OCI-M1 (cell line): ENCODE results near the gene SRPK2.
"Not testable (repeated sequence)": the region's sequence is repeated elsewhere in the genome, so short reads cannot be mapped to it uniquely, and the experiment has no call there.

Source experiments
- DNase-seq: peaks from one replicate; lab custom pipeline; 2025; lab: John Stamatoyannopoulos, UW

The SRPK2 gene

GRCh38 chr7:105376908-105377533 is 11.7 kb downstream of the SRPK2 start:
- DNase-seq: peak; percentile 31

DNA sequence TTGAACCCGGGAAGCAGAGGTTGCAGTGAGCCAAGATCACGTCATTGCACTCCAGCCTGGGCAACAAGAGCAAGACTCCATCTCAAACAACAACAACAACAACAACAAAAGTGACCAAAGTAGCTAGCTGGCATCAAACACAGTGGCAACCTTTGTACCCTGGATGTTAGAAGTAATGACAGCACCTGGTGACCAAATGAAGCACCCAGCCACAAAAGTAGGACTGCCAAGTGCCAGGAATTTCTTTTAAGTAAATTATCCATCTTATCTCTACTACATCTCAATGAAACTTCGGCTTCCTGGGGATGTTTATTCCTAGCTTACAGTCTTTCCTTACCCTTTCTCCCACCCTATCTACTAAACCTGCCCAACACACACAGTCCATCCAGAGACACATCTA is 18.8 kb downstream of the SRPK2 start:
- DNase-seq: no peak

- no peak for DNase-seq
These were observed 21.3 kb downstream of the SRPK2 start for GRCh38 chr7:105367458-105367857.

DNA sequence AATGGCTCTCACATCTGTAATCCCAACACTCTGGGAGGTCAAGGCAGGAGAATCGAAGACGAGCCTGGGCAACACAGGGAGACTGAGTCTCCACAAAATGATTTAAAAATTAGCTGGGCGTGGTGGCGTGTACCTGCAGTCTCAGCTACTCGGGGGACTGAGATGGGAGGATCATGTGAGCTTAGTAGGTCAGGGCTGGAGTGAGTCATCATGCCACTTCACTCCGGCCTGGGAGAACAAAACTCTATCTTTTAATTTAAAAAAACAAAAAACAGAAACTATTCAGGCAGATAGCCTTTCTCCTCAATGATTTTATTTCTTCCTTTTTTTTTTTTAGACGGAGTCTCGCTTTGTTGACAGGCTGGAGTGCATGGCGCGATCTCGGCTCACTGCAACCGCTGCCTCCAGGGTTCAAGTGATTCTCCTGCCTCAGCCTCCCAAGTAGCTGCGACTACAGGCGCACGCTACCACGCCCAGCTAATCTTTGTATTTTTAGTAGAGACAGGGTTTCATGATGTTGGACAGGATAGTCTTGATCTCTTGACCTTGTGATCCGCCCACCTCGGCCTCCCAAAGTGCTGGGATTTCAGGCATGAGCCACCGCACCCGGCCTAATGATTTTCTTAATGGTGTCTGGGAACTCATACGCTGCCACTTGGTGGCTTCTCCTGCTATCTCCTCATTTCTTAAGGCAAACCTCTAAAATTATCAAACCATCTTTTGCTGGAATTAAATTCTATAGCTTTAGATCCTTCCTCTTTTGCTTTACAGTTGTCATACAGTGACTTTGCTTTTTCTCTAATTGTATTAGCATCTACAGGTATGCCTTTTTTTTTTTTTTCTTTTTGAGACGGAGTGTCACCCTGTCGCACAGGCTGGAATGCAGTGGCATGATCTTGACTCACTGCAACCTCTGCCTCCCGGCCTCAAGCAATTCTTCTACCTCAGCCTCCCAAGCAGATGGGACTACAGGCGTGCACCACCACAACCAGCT is 22.9 kb downstream of the SRPK2 start:
- peak; percentile 23 for DNase-seq

DNA sequence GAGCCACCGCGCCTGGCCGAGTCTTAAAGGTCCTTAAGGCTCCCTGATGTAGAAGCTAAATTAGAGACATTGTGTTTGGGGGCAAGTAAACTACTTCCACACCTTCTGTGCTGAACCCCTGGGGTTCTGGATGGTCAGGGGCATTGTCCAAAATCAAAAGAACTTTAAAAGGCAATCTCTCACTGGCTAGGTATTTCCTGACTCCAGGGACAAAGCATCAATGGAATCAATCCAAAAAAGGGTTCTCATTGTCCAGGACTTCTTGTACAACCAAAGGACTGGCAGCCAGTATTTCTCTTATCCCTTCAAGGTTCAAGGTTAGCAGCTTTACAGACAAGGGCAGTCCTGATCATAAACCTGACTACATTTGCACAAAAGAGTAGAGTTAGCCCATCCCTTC is 24.0 kb downstream of the SRPK2 start:
- no peak for DNase-seq

DNA sequence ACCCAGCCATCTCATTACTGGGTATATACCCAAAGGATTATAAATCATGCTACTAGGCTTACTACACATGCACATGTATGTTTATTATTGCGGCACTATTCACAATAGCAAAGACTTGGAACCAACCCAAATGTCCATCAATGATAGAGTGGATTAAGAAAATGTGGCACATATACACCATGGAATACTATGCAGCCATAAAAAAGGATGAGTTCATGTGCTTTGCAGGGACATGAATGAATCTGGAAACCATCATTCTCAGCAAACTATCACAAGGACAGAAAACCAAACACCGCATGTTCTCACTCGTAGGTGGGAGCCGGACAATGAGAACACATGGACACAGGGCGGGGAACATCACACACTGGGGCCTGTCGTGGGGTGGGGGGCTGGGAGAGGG is 25.1 kb downstream of the SRPK2 start:
- not testable (repeated sequence) for DNase-seq

GRCh38 chr7:105362685-105363084 is 26.0 kb downstream of the SRPK2 start:
- not testable (repeated sequence) for DNase-seq

DNA sequence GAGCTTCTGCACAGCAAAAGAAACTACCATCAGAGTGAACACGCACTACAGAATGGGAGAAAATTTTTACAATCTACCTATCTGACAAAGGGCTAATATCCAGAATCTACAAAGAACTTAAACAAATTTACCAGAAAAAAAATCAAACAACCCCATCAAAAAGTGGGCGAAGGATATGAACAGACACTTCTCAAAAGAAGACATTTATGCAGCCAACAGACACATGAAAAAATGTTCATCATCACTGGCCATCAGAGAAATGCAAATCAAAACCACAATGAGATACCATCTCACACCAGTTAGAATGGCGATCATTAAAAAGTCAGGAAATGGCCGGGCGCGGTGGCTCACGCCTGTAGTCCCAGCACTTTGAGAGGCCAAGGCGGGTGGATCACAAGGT is 26.7 kb downstream of the SRPK2 start:
- not testable (repeated sequence) for DNase-seq

GRCh38 chr7:105360149-105360548 is 28.6 kb downstream of the SRPK2 start:
- not testable (repeated sequence) for DNase-seq

DNA sequence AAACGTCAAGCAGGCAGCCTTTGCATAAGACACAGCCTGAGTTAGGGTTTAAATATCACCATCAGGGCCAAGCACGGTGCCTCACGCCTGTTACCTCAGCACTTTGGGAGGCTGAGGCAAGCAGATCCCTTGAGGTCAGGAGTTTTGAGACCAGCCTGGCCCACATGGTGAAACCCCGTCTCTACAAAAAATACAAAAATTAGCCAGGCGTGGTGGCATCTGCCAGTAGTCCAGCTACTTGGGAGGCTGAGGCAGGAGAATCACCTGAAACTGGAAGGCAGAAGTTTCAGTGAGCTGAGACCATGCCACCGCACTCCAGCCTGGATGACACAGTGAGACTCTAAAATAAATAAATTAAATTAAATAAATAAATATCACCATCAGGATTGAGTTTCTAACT is 33.0 kb downstream of the SRPK2 start:
- DNase-seq: no peak

DNA sequence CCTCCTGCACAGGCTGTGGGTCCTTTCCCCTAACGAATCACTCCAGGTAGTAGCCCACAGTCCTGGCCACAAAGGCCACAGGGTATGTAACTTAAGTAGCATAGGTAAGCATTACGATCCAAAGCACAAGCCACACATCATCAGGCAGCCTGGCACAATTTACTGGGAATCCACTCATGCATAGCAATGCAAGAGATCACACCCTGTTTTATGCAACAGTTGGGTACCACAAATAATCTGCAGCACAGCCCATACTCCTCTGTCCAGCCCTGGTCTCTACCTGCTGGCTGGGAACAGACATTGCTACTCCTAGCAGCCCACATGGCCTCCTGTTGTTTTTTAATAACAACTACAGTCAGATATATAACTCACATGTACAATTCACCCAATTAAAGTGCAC is 34.3 kb downstream of the SRPK2 start:
- DNase-seq: no peak

- peak; percentile 74 for DNase-seq
These were observed 34.9 kb downstream of the SRPK2 start for GRCh38 chr7:105353752-105354328.

DNA sequence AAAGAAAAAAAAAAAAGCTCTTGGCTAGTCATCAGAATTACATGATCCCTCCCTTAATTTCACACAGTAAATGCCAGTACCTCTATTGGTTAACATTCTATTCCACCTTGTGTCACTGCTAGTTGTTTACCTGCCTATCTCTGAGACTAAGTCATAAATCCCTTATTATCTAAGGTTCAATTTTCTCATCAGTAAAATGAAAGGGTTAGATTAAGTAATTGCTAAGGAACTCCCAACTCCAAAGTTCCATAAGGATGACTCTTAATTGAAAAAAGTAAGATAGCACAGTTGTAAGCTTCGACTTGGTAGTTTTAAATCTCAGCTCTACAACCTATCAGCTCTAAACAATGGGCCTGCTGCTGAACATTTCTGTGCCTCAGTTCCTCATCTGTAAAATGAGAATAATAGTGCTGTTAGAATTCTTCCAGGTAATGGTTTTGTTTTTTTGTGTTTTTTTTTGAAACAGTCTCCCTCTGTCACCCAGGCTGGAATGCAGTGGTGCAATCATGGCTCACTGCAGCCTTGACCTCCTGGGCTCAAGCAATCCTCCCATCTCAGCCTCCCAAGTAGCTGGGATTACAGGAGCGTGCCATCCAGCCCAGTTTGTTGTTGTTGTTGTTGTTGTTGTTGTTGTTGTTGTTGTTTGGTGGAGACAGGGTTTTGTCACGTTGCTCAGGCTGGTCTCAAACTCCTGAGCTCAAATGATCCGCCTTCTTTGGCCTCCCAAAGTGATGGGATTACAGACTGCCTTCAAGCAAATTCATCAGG is 35.6 kb downstream of the SRPK2 start:
- DNase-seq: no peak

- DNase-seq: peak; percentile 86
These were observed 36.6 kb downstream of the SRPK2 start for GRCh38 chr7:105352018-105352612.

- DNase-seq: no peak
These were observed 37.8 kb downstream of the SRPK2 start for GRCh38 chr7:105350906-105351305.

DNA sequence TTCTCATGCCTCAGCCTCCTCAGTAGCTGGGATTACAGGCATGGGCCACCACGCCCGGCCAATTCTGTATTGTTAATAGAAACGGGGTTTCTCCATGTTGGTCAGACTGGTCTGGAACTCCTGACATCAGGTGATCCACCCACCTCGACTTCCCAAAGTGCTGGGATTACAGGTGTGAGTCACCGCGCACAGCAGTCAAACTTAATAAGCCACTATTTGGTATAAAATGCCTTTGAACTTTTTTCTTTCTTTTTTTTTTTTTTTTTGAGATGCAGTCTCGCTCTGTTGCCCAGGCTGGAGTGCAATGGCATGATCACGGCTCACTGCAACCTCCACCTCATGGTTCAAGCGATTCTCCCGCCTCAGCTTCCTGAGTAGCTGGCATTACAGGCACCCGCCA is 40.5 kb downstream of the SRPK2 start:
- DNase-seq: not testable (repeated sequence)

- DNase-seq: peak; percentile 13
These were observed 42.0 kb downstream of the SRPK2 start for GRCh38 chr7:105346593-105347322.

- peak; percentile 39 for DNase-seq
These were observed 42.6 kb downstream of the SRPK2 start for GRCh38 chr7:105346138-105346537.

DNA sequence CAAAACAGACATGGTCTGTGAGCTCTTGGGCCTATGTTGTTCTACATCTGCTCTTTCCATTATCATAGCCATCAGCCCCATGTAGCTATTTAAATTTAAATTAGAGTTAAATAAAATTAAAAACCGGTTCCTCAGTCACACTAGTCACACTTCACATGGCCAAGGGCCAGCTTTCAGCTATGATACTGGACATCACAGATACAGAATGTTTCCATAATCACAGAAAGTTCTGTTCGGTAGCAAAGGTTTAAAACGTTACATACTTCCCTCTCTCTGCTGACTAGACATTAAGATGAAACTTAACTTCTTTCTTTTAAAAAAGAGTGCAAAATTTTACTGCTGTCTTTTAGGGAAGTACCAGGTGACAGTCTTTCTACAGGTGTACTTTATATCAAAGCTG is 43.0 kb downstream of the SRPK2 start:
- peak; percentile 39 for DNase-seq

DNA sequence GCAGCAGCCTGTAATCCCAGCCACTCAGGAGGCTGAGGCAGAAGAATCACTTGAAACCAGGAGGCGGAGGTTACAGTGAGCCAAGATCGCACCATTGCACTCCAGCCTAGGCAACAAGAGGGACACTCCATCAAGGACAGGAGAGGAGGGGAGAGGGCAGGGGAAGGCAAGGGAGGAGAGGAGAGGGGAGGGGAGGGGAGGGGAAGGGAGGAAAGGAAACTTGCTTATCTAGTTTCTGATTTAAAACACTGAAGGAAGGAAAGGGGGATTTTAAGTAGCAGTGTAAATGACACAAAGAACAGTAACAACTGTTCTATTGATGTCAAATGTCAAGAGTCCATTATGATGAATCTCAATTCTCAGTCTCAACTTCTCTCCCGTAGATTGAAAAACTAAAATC is 43.7 kb downstream of the SRPK2 start:
- no peak for DNase-seq
